Measurements from ENCODE around the gene CATSPERD. TPM values are rescaled to one million over a fixed set of nuclear protein-coding genes. Genes with fewer than 3 reads are reported as not detected.
"Not testable (repeated sequence)": the region's sequence is repeated elsewhere in the genome, so short reads cannot be mapped to it uniquely, and the experiment has no call there.

Gene CATSPERD
- polyA plus RNA-seq, 1 donor, result not detected

- DNase-seq, result no peak
These were observed 21.6 kb downstream of the CATSPERD start for GRCh38 chr19:5742051-5742450.

- no peak for DNase-seq
These were observed 23.2 kb downstream of the CATSPERD start for GRCh38 chr19:5743630-5744029.

- DNase-seq, result not testable (repeated sequence)
These were observed 24.6 kb downstream of the CATSPERD start for GRCh38 chr19:5744999-5745398.

DNA sequence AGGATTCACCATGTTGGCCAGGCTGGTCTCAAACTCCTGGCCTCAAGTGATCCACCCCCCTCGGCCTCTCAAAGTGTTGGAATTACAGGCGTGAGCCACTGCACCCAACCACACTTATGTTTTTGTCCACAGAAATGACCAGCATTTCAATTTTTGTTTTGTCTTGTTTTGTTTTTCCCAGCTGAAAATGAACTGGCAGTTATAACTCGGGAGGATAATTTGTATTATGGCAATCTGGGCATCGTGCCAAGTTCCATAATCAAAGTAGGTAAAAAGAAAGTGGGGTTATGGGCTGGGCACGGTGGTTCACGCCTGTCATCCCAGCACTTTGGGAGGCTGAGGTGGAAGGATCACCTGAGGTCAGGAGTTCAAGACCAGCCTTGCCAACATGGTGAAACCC is 28.5 kb downstream of the CATSPERD start:
- not testable (repeated sequence) for DNase-seq

DNA sequence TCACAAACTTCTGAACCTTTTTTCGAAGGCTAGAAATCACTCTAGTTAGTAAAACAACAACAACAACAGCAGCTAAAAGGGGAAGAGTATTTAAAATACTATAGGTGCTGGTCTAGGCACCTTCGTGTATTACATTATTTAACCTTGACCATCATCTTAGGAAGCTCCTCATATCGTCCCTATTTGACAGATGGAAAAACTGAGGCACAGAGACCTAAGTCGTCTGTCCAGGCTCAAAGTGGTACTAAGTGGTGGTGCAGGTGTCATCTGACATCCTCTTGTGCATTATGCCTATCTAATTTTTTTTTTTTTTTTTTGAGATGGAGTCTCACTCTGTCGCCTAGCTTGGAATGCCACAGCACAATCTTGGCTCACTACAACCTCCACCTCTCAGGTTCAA is 29.1 kb downstream of the CATSPERD start:
- no peak for DNase-seq

DNA sequence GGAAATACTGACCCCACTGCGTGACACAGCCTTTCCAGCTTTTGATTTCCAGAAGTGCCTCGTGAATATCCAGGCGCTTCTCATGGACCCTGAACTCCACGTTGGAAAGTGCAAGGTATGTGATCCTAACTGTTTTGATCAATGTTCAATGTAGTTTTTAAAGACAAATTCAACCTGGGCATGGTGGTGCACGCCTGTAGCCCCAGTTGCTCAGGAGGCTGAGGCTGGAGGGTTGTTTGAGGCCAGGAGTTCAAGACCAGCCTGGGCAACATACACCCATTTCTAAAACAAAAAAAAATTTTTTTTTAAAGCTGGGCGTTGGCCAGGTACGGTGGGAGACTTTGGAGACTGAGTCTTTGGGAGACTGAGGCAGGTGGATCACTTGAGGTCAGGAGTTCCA is 31.3 kb downstream of the CATSPERD start:
- no peak for DNase-seq

- no peak for DNase-seq
These were observed 33.3 kb downstream of the CATSPERD start for GRCh38 chr19:5753743-5754142.

- DNase-seq, result no peak
These were observed 42.3 kb downstream of the CATSPERD start for GRCh38 chr19:5762608-5763217.

DNA sequence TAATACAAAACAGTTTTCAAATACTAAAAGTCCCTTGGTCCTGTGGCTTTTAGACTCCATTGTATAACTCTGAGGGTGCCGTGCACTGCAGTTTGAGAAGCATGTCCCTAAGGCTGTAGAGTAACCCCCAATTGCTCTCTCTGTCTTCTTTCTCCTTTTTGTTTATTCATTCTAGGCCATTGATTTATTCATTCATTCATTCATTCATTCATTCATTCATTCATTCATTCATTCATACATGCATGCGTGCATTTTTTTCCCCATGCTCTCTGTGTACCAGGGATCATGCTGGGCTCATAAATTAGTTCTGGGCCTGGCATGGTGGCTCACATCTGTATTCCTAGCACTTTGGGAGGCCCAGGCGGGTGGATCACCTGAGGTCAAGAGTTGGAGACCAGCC is 44.8 kb downstream of the CATSPERD start:
- DNase-seq, result no peak

DNA sequence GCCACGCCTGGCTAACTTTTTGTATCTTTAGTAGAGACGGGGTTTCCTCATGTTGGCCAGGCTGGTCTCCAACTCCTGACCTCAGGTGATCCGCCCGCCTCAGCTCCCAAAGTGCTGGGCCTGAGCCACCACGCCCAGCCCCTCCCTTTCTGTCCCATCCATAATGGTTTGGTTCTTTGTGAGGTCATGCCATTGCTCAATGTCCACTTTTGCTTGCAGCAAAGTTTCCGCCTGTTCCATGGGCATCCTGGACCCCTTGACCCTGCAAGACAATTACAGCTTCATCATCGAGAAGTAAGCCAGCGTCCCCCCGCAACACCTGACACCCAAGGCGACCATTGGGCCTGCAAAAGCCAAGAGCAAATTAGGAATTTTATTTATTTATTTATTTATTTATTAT is 47.5 kb downstream of the CATSPERD start:
- DNase-seq, result no peak

- DNase-seq, result no peak
These were observed 52.0 kb downstream of the CATSPERD start for GRCh38 chr19:5772416-5772815.

- no peak for DNase-seq
These were observed 52.8 kb downstream of the CATSPERD start for GRCh38 chr19:5773276-5773675.

DNA sequence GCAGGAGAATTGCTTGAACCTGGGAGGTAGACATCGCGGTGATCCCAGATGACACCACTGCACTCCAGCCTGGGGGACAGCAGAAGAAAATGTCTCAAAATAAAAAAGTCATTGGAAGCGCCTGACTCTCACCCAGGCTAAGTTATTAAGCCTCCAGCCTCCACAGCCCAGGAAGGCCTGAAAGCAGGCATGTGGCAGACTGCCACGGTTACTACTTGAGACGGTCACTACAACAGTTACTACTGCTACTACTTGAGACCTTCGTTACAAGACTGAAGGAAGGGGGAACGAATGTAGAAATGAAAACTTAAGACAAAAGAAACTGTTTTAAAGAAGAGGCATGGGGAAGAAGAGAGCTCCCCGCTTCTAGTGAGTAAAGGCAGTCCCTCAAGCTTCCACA is 54.5 kb downstream of the CATSPERD start:
- DNase-seq, result no peak

GRCh38 chr19:5775668-5776309 is 55.4 kb downstream of the CATSPERD start:
- no peak for DNase-seq

DNA sequence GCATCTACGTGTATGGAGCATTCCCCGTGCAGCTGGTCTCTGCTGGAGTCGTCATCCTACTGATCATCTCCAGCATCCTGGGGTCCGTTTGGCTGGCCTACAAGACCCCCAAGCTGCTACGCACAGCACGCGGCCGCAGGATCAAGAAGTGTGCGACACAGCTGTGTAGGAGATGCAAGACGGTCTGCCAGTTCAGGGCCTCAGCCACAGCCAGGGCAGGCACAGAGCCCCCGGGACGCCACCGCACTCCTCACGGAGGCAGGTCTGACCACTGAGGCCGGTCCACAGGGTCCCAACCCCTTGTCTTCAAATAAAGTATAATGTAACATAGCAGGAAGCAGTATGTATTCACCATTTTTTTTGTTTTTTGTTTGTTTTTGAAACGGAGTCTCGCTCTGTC is 58.0 kb downstream of the CATSPERD start:
- DNase-seq, result no peak

GRCh38 chr19:5780916-5781315 is 60.5 kb downstream of the CATSPERD start:
- DNase-seq, result not testable (repeated sequence)

- no peak for DNase-seq
These were observed 61.9 kb downstream of the CATSPERD start for GRCh38 chr19:5782322-5782721.

GRCh38 chr19:5782945-5783919 is 62.8 kb downstream of the CATSPERD start:
- no peak for DNase-seq

GRCh38 chr19:5784581-5785147 is 64.2 kb downstream of the CATSPERD start, which contains the start of gene PRR22:
PRR22 (minus strand) TSS chr19:5784746; CDS start chr19:5784660, 86 bp downstream.
- DNase-seq, result no peak

DNA sequence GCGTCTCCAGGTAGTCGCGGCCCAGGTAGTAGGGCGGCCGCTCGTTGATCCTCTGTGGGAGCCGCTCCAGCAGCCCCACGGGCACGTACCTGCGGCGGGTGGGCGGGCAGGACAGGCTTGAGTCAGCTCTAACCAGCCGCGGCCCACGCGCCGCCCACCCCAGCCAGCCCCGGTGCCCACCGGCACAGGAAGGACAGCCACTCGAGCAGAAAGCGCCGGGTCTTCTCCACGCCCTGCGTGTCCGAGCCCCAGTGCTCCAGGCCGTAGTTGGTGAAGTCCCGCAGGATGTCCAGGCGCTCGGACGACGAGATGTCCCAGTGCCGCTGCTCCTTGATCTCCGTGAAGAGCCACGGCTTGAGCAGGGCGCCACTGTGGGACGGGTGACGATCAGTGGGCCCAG is 65.0 kb downstream of the CATSPERD start:
- no peak for DNase-seq

DNA sequence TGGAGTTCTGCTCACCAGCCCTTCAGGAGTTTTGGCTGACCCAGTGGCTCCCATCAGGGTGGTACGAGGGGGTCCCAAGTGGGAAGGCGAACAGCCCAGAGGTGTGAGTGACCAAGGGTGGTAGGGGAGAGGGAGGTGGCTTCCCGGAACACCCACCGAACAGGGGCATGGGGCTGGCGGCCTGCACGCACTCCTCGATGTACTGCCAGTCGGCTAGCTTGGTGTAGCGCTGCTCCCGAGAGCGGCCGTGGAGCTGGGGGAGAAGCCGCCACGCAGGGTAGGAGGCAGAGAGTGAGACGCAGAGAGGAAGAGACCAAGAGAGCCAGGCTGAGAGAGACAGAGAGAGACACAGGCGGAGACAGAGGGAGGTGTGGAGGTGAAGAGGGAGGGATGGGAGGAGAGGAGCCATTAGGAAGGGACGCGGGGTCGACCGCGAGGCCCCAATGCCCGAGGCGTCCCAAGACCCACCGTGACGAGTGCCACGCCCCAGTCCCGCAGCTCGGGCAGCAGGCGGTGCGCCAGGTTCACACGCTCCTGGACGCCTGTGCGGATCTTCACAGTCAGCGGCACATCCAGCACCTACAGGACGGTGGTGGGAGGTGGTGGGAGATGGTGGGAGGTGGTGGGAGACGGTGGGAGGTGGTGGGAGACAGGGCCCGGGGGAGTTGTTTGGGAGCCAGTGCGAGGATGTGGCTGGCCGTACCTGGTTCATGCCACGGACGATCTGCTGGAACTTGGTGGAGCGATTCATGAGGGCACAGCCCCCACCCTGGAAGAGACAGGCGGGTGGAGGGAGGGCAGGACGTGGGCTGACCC is 66.4 kb downstream of the CATSPERD start:
- DNase-seq, result no peak

All from hindlimb muscle (tissue), 1 donor.